DND-41 (cell line): ENCODE measurements around the gene TCF7L1.

Experiments
- ATAC-seq: fragments of 200-7000 bp; cut with Tn5 transposase; 3 replicates; pipeline ENCODE4 v1.9.1; 2021; ENCODE audit warnings: low read depth; ENCODE audit not compliant: insufficient read depth
- DNase-seq: peaks from one replicate; pipeline ENCODE4 v3.0.0-alpha.2; 2020
- H2AFZ ChIP-seq: 2 replicates; pipeline ENCODE4 v1.6.0; 2012; ENCODE audit warnings: low read depth, low read length
- H3K27ac ChIP-seq: 2 replicates; pipeline ENCODE4 v1.5.1; 2012; ENCODE audit warnings: low read length, inconsistent platforms
- H3K27me3 ChIP-seq: fragments of 200-600 bp; sonication (generic); 2 replicates; pipeline ENCODE4 v1.6.0; 2012; ENCODE audit warnings: low read length, mild to moderate bottlenecking, inconsistent platforms; ENCODE audit not compliant: insufficient read depth, poor library complexity
- H3K36me3 ChIP-seq: 2 replicates; pipeline ENCODE4 v1.5.1; 2012; ENCODE audit warnings: low read length, inconsistent platforms; ENCODE audit not compliant: insufficient read depth
- H3K4me1 ChIP-seq: 2 replicates; pipeline ENCODE4 v1.5.1; 2012; ENCODE audit warnings: mild to moderate bottlenecking, low read length; ENCODE audit not compliant: insufficient read depth
- H3K4me2 ChIP-seq: 2 replicates; pipeline ENCODE4 v1.6.0; 2012; ENCODE audit warnings: mild to moderate bottlenecking, moderate library complexity, low read length, inconsistent platforms; ENCODE audit not compliant: insufficient read depth
- H3K4me3 ChIP-seq, 2 experiments: fragments of 200-600 bp in 1 of 2; shearing (Covaris generic) in 1 of 2; 2 replicates each; pipeline ENCODE4 v1.5.1; 2012 to 2016; ENCODE audit warnings: inconsistent platforms in 2 of 2, low read length in 2 of 2, mild to moderate bottlenecking in 2 of 2, low read depth in 1 of 2, moderate library complexity in 1 of 2
- H3K79me2 ChIP-seq: 2 replicates; pipeline ENCODE4 v1.6.0; 2012; ENCODE audit warnings: low read length, inconsistent platforms; ENCODE audit not compliant: insufficient read depth
- H3K9ac ChIP-seq: 2 replicates; pipeline ENCODE4 v1.6.0; 2012; ENCODE audit warnings: low read depth, mild to moderate bottlenecking, inconsistent platforms, low read length, moderate library complexity
- H3K9me3 ChIP-seq: 2 replicates; pipeline ENCODE4 v1.5.1; 2012; ENCODE audit warnings: low read length, moderate library complexity, mild to moderate bottlenecking, inconsistent platforms; ENCODE audit not compliant: insufficient read depth, severe bottlenecking
- H4K20me1 ChIP-seq: 2 replicates; pipeline ENCODE4 v1.6.0; 2012; ENCODE audit warnings: low read length; ENCODE audit not compliant: insufficient read depth
- CTCF ChIP-seq: IDR thresholded peaks from 2 replicates; pipeline ENCODE4 v1.5.1; 2012; ENCODE audit warnings: borderline replicate concordance, low read length, moderate library complexity, mild to moderate bottlenecking; ENCODE audit not compliant: poor library complexity, severe bottlenecking; ENCODE audit errors: extremely low read depth
- EZH2 ChIP-seq: IDR thresholded peaks from 3 replicates; pipeline ENCODE4 v1.6.1; 2012; ENCODE audit warnings: borderline replicate concordance, low read depth, mild to moderate bottlenecking, moderate library complexity, low read length, inconsistent platforms; ENCODE audit not compliant: severe bottlenecking

TCF7L1 gene

GRCh38 chr2:85288244-85288725 lies 155.1 kb downstream of the TCF7L1 start:
- Histone ChIP-seq H3K4me2 (no peak overlapping the region), H3K4me3 (no peak overlapping the region), H3K27ac (no peak overlapping the region), H2AFZ (no peak overlapping the region), H4K20me1 (no peaks in the 10 kb centered on the region), H3K36me3 (no peaks in the 10 kb centered on the region), H3K9me3 (no peaks in the 10 kb centered on the region), H3K79me2 (no peaks in the 10 kb centered on the region), H3K4me1 (peaks cover 14% of the 10 kb centered on the region), H3K9ac (no peak overlapping the region), H3K27me3 (no peaks in the 10 kb centered on the region)
- DNase-seq (no peak), ATAC-seq (no peak)
- no peak for TF ChIP-seq EZH2
- TF ChIP-seq CTCF: no peak

- Histone ChIP-seq H3K4me2 (peak overlapping the region; percentile 60), H3K27ac (no peak overlapping the region), H3K4me3 (peak overlapping the region in 1 of 2 experiments; percentile 44; a peak in 2 of 4 replicates), H3K27me3 (peaks cover 3% of the 10 kb centered on the region), H4K20me1 (no peaks in the 10 kb centered on the region), H3K9me3 (no peaks in the 10 kb centered on the region), H3K4me1 (peaks cover 11% of the 10 kb centered on the region), H2AFZ (peak overlapping the region; percentile 57), H3K79me2 (no peaks in the 10 kb centered on the region), H3K36me3 (no peaks in the 10 kb centered on the region), H3K9ac (no peak overlapping the region)
- ATAC-seq (peak; percentile 83), DNase-seq (peak; percentile 44)
- TF ChIP-seq EZH2 (no peak), CTCF (no peak)
Measured at GRCh38 chr2:85291425-85292023, 158.3 kb downstream of the TCF7L1 start.

- H3K4me3 ChIP-seq: no peak overlapping the region
- no peaks in the 10 kb centered on the region for H3K9me3 ChIP-seq
- no peaks in the 10 kb centered on the region for H3K79me2 ChIP-seq
- no peak overlapping the region for H3K4me2 ChIP-seq
- H2AFZ ChIP-seq: no peak overlapping the region
- no peak overlapping the region for H3K9ac ChIP-seq
- H4K20me1 ChIP-seq: no peaks in the 10 kb centered on the region
- no peak for DNase-seq
- TF ChIP-seq EZH2 (no peak), CTCF (no peak)
- H3K4me1 ChIP-seq: 0 out of 2 replicates have a peak, but pooled peaks cover under 1% of the 10 kb centered on the region
- no peak for ATAC-seq
- H3K27ac ChIP-seq: no peak overlapping the region
- H3K36me3 ChIP-seq: no peaks in the 10 kb centered on the region
- peaks cover 10% of the 10 kb centered on the region for H3K27me3 ChIP-seq
Measured at GRCh38 chr2:85302121-85302520, 168.9 kb downstream of the TCF7L1 start.
